ENCODE results near the gene PCDHGA5. TPM values are rescaled to one million over a fixed set of nuclear protein-coding genes. Genes with fewer than 3 reads are reported as not detected.

Gene PCDHGA5
- total and polyA plus RNA-seq, 2 of the 8 experiments (the other 6 are each of a cell fraction or from before 2014, with no cell fraction given) = 1.1 to 1.3 TPM

GRCh38 chr5:141362719-141363118 is 1.2 kb upstream of the PCDHGA5 start:
- Histone ChIP-seq H2AK5ac (ENCODE audit: low read depth, low read length) (no peak overlapping the region), H3K27ac (ENCODE audit: low read depth, low read length) (no peak overlapping the region), H3K14ac (ENCODE audit: insufficient read length) (no peak overlapping the region), H2BK120ac (replicated peaks; ENCODE audit: low read depth, low read length) (no peak overlapping the region), H2BK5ac (ENCODE audit: low read depth, low read length) (no peak overlapping the region), H3K36me3 (ENCODE audit: control insufficient read depth in 2 of 4, insufficient read depth in 4 of 4, low read length in 3 of 4) (peaks cover 0 to 8% (median 3%) of the 10 kb centered on the region in 4 experiments; a peak in 3 of 8 replicates), H2AFZ (ENCODE audit: low read length) (no peak overlapping the region), H3K56ac (replicated peaks; ENCODE audit: insufficient read length, low read depth, low read length) (no peak overlapping the region), H3K9ac (replicated peaks in 1 of 4; ENCODE audit: extremely low read depth in 1 of 4, low read depth in 3 of 4, low read length in 3 of 4) (no peak overlapping the region), H3K4me1 (replicated peaks in 1 of 4; ENCODE audit: control insufficient read depth in 3 of 4, insufficient read depth in 4 of 4, low read length in 3 of 4) (peaks cover 0 to 3% (median under 1%) of the 10 kb centered on the region in 4 experiments; a peak in 1 of 7 replicates), H2BK15ac (ENCODE audit: low read length) (no peak overlapping the region), H4K5ac (ENCODE audit: insufficient read length, low read depth, low read length) (no peak overlapping the region), H4K8ac (ENCODE audit: extremely low read depth, insufficient read depth, low read length) (no peak overlapping the region), H3K79me2 (ENCODE audit: control insufficient read depth in 1 of 2, insufficient read depth in 2 of 2, low read length in 2 of 2) (no peaks in the 10 kb centered on the region), H3K9me3 (ENCODE audit: insufficient read depth in 2 of 2, low read depth in 1 of 2, low read length in 1 of 2) (peaks cover 43 to 51% of the 10 kb centered on the region in 2 experiments), H3K79me1 (ENCODE audit: low read depth, low read length) (no peaks in the 10 kb centered on the region), H3K23me2 (ENCODE audit: low read depth, low read length) (no peaks in the 10 kb centered on the region), H3K4me3 (ENCODE audit: extremely low read depth in 1 of 4, insufficient read depth in 2 of 4, low read depth in 3 of 4, low read length in 4 of 4) (peak overlapping the region in 1 of 4 experiments; percentile 40; a peak in 1 of 8 replicates), H3K4ac (replicated peaks; ENCODE audit: insufficient read length, low read depth, low read length) (no peak overlapping the region), H4K91ac (replicated peaks; ENCODE audit: insufficient read length, low read length) (no peak overlapping the region), H2BK12ac (ENCODE audit: low read depth, low read length) (no peak overlapping the region), H3K18ac (ENCODE audit: extremely low read depth, low read length) (no peak overlapping the region), H3K27me3 (replicated peaks in 1 of 4; ENCODE audit: control insufficient read depth in 3 of 4, extremely low read depth in 1 of 4, insufficient read depth in 3 of 4, low read length in 3 of 4) (no peaks in the 10 kb centered on the region), H3K4me2 (ENCODE audit: insufficient read depth in 1 of 2, low read depth in 2 of 2, low read length in 2 of 2) (no peak overlapping the region), H4K20me1 (replicated peaks in 1 of 2; ENCODE audit: control insufficient read depth in 1 of 2, insufficient read depth in 2 of 2, low read length in 2 of 2) (no peaks in the 10 kb centered on the region), H3K23ac (ENCODE audit: insufficient read length) (no peak overlapping the region), H2BK20ac (ENCODE audit: low read length) (no peak overlapping the region)
- DNase-seq (ENCODE audit: low read depth in 1 of 2, low spot score in 2 of 2) (no peak), FAIRE-seq (no peak)
- CTCF ChIA-PET (ENCODE audit: partially characterized antibody) = interaction anchor here (0.9 to 1.6 kb wide), 6 partner anchors 8 to 175 kb away, joined by 3 to 7 read pairs (median 4); partner anchors contain the start of genes PCDHGA2 and PCDHGB1
- TF ChIP-seq SIX5 (IDR thresholded peaks at IDR 0.05; ENCODE audit: low read depth, low read length) = no peak
- TF ChIP-seq TCF12 (IDR thresholded peaks at IDR 0.05; ENCODE audit: low read depth, low read length) = no peak
- no peak for TF ChIP-seq SP2 (IDR thresholded peaks at IDR 0.05; ENCODE audit: low read length)
- no peak for TF ChIP-seq TEAD4 (IDR thresholded peaks at IDR 0.05; ENCODE audit: low read depth, low read length)
- TF ChIP-seq KDM4A (IDR thresholded peaks at IDR 0.05; ENCODE audit: low read depth, low read length, severe bottlenecking) = no peak
- TF ChIP-seq SIN3A (conservative IDR thresholded peaks at IDR 0.05 in 1 of 2, IDR thresholded peaks at IDR 0.05 in 1 of 2; ENCODE audit: low read depth in 1 of 2, low read length in 2 of 2) = no peak
- no peak for TF ChIP-seq NANOG (IDR thresholded peaks at IDR 0.05; ENCODE audit: insufficient read depth, low read depth, low read length, poor library complexity, severe bottlenecking)
- no peak for TF ChIP-seq MAFK (IDR thresholded peaks at IDR 0.05; ENCODE audit: low read depth, low read length)
- TF ChIP-seq BCL11A (IDR thresholded peaks at IDR 0.05; ENCODE audit: low read depth in 2 of 2, low read length in 2 of 2) = no peak
- TF ChIP-seq ATF2 (IDR thresholded peaks at IDR 0.05; ENCODE audit: low read length) = no peak
- POLR2A ChIA-PET (ENCODE audit: partially characterized antibody) = no interaction called here

Measured in H1 (cell line).